22Rv1 (cell line): ENCODE measurements around the gene TMEM163.

ENCODE experiments used
- ZFX ChIP-seq: fragments of 450-650 bp; IDR thresholded peaks from 2 replicates; pipeline ENCODE4 v1.6.1; 2017; ENCODE audit warnings: antibody characterized with exemption, borderline replicate concordance
- TF ChIP-seq, protein P1 (sequence below): fragments of 450-650 bp; IDR thresholded peaks from 2 replicates; pipeline ENCODE4 v1.5.1; 2017; ENCODE audit warnings: mild to moderate bottlenecking

GRCh38 chr2:134670955-134671354 lies 47.8 kb downstream of the TMEM163 start:
- TF ChIP-seq, protein P1, sequence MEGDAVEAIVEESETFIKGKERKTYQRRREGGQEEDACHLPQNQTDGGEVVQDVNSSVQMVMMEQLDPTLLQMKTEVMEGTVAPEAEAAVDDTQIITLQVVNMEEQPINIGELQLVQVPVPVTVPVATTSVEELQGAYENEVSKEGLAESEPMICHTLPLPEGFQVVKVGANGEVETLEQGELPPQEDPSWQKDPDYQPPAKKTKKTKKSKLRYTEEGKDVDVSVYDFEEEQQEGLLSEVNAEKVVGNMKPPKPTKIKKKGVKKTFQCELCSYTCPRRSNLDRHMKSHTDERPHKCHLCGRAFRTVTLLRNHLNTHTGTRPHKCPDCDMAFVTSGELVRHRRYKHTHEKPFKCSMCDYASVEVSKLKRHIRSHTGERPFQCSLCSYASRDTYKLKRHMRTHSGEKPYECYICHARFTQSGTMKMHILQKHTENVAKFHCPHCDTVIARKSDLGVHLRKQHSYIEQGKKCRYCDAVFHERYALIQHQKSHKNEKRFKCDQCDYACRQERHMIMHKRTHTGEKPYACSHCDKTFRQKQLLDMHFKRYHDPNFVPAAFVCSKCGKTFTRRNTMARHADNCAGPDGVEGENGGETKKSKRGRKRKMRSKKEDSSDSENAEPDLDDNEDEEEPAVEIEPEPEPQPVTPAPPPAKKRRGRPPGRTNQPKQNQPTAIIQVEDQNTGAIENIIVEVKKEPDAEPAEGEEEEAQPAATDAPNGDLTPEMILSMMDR: no peak
- no peak for TF ChIP-seq ZFX
